GM12878 (cell line): Measurements from ENCODE around the gene FKBP8. TPM values are rescaled to one million over a fixed set of nuclear protein-coding genes. Genes with fewer than 3 reads are reported as not detected.

Experiments
- ATAC-seq: fragments of 200-7000 bp; cut with Tn5 transposase; 3 replicates; pipeline ENCODE4 v1.9.1; 2020; ENCODE audit warnings: mild to moderate bottlenecking, moderate library complexity
- BruUV-seq: library from RNA; stranded (reverse); fragments of 400-500 nt; replicated peaks from 2 replicates; lab custom pipeline; 2021; lab: Mats Ljungman, UMichigan
- CTCF ChIA-PET: fragments of 300-600 bp; sonication (Branson Sonifier 250); formaldehyde crosslinking; extraction: SDS; loops from one replicate; lab custom pipeline; 2021; ENCODE audit warnings: inconsistent platforms; lab: Yijun Ruan, JAX
- POLR2A ChIA-PET: fragments of 350-600 bp; formaldehyde crosslinking; extraction: SDS; loops from one replicate; lab custom pipeline; 2021; ENCODE audit warnings: inconsistent platforms; lab: Charles Lee
- RAD21 ChIA-PET: fragments of 300-600 bp; sonication (Branson Sonifier 250); formaldehyde crosslinking; loops from one replicate; lab custom pipeline; 2023; ENCODE audit warnings: antibody characterized with exemption; ENCODE audit not compliant: unreplicated experiment; lab: Charles Lee
- SMC1A ChIA-PET: fragments of 300-600 bp; sonication (Branson Sonifier 250); formaldehyde crosslinking; loops from one replicate; lab custom pipeline; 2023; ENCODE audit not compliant: unreplicated experiment, uncharacterized antibody; lab: Charles Lee
- DNase-seq: peaks from one replicate; pipeline ENCODE4 v3.0.0-alpha.2; 2011; ENCODE audit warnings: low read depth, low spot score
- FAIRE-seq: peaks from 3 replicates; lab custom pipeline; 2011; peaks lifted over from hg19 to GRCh38; lab: Jason Lieb, UNC
- H2AFZ ChIP-seq: 2 replicates; pipeline ENCODE4 v1.6.0; 2011; ENCODE audit warnings: low read depth, low read length, control low read depth; ENCODE audit not compliant: control insufficient read depth
- H3K27ac ChIP-seq: 2 replicates; pipeline ENCODE4 v1.5.1; 2011; ENCODE audit warnings: control low read depth; ENCODE audit not compliant: control insufficient read depth, insufficient read depth
- H3K27me3 ChIP-seq, 2 experiments: replicated peaks in 1 of 2; 2 replicates each; pipeline versions ENCODE4 v1.6.0 to v1.6.1; 2011; ENCODE audit warnings: low read length in 1 of 2; ENCODE audit not compliant: control insufficient read depth in 2 of 2, insufficient read depth in 2 of 2
- H3K36me3 ChIP-seq, 2 experiments: 2 replicates each; pipeline ENCODE4 v1.5.1; 2011; ENCODE audit warnings: low read length in 1 of 2; ENCODE audit not compliant: control insufficient read depth in 2 of 2, insufficient read depth in 2 of 2
- H3K4me1 ChIP-seq: 2 replicates; pipeline ENCODE4 v1.6.1; 2011; ENCODE audit warnings: mild to moderate bottlenecking, low read length, moderate library complexity, mixed read lengths; ENCODE audit not compliant: control insufficient read depth, insufficient read depth
- H3K4me2 ChIP-seq: 2 replicates; pipeline ENCODE4 v1.6.0; 2011; ENCODE audit warnings: control low read depth; ENCODE audit not compliant: control insufficient read depth, insufficient read depth
- H3K4me3 ChIP-seq: fragments of 200-600 bp; sonication (generic); 2 replicates; pipeline ENCODE4 v1.5.1; 2016
- H3K79me2 ChIP-seq: 2 replicates; pipeline ENCODE4 v1.6.0; 2011; ENCODE audit warnings: low read length; ENCODE audit not compliant: control insufficient read depth, insufficient read depth
- H3K9ac ChIP-seq: 2 replicates; pipeline ENCODE4 v1.8.0; 2011; ENCODE audit warnings: low read length, control low read depth, mixed read lengths; ENCODE audit not compliant: control insufficient read depth, insufficient read depth
- H3K9me3 ChIP-seq: replicated peaks from 3 replicates; pipeline ENCODE4 v1.5.1; 2011; ENCODE audit warnings: mild to moderate bottlenecking, low read length; ENCODE audit not compliant: control insufficient read depth, insufficient read depth
- H4K20me1 ChIP-seq: 2 replicates; pipeline ENCODE4 v1.6.0; 2011; ENCODE audit not compliant: control insufficient read depth, insufficient read depth
- ASH2L ChIP-seq: fragments of 300-600, 200-600 bp; sonication (generic); IDR thresholded peaks from 2 replicates; pipeline ENCODE4 v1.6.1; 2017; ENCODE audit warnings: low read depth, mild to moderate bottlenecking, borderline replicate concordance
- MYC ChIP-seq: IDR thresholded peaks from 2 replicates; pipeline ENCODE4 v1.6.1; 2011; ENCODE audit warnings: mild to moderate bottlenecking, low read length, moderate library complexity, inconsistent platforms; ENCODE audit not compliant: insufficient read depth, insufficient replicate concordance, insufficient read length, severe bottlenecking
- POU2F2 ChIP-seq: IDR thresholded peaks from 3 replicates; pipeline ENCODE4 v1.6.1; 2011; ENCODE audit warnings: low read depth, mild to moderate bottlenecking, low read length, borderline replicate concordance
- RB1 ChIP-seq: fragments of 450-650 bp; formaldehyde crosslinking; IDR thresholded peaks from 2 replicates; pipeline ENCODE4 v1.6.1; 2017; ENCODE audit warnings: mild to moderate bottlenecking, borderline replicate concordance
- TARDBP ChIP-seq: IDR thresholded peaks from 2 replicates; pipeline ENCODE4 v1.6.1; 2016; ENCODE audit warnings: borderline replicate concordance
- WRNIP1 ChIP-seq: IDR thresholded peaks from 2 replicates; pipeline ENCODE4 v1.6.1; 2011; ENCODE audit warnings: low read depth, low read length, improper control_type of control experiment, borderline replicate concordance
- WGBS: methylation state at CpG from one replicate; pipeline ENCODE4 v1.1.6; 2016; ENCODE audit warnings: low lambda C conversion rate; ENCODE audit not compliant: insufficient replicate concordance, insufficient coverage; ENCODE audit errors: missing lambda C conversion rate; 5-methylcytosine and 5-hydroxymethylcytosine counted together
- in situ Hi-C: fragments of 300-500 bp; cut with MboI; formaldehyde crosslinking; loops from 9 replicates; pipeline ENCODE4 v1.14.3; 2018; ENCODE audit warnings: mixed read lengths
- intact Hi-C: fragments of 100-400 bp; cut with micrococcal nuclease; formaldehyde crosslinking; loops from one replicate; pipeline ENCODE4 v1.14.2; 2022; ENCODE audit not compliant: unreplicated experiment
- polyA plus RNA-seq, 11 experiments: library from polyadenylated mRNA; depleted of rRNA in 4 of 11; unstranded in 6 of 11; stranded (reverse) in 5 of 11; fragments of >200 nt; fragmentation: Nextera tagmentation in 4 of 11; fragmentation: Illumina TruSeq in 1 of 11; extraction: Ambion mirVana in 4 of 11; extraction: Trizol in 1 of 11; gene quantifications; 1 replicate in 1 of 11; 2 replicates in 10 of 11; pipeline versions ENCODE4 v1.2.1 to v1.2.3, GENCODE V29; 2011 to 2016; ENCODE audit warnings: inconsistent platforms in 2 of 11, missing spikeins in 2 of 11, low read depth in 1 of 11
- total RNA-seq, 4 experiments: library from RNA; depleted of rRNA in 3 of 4; stranded (reverse); fragments of >200 nt in 3 of 4; fragmentation: Illumina TruSeq in 1 of 4; extraction: Trizol in 1 of 4; gene quantifications; 2 replicates each; pipeline versions ENCODE4 v1.2.1 to v1.2.3, GENCODE V29; 2013 to 2021
- TF ChIP-seq, protein P1 (sequence below): fragments of 450-650 bp; IDR thresholded peaks from 2 replicates; pipeline ENCODE4 v1.6.1; 2017; ENCODE audit warnings: mild to moderate bottlenecking, moderate library complexity
- TF ChIP-seq, protein P2 (sequence below): fragments of 450-650 bp; IDR thresholded peaks from 2 replicates; pipeline ENCODE4 v1.6.1; 2017; ENCODE audit warnings: borderline replicate concordance
- TF ChIP-seq, protein P3 (sequence below): fragments of 450-650 bp; IDR thresholded peaks from 2 replicates; pipeline ENCODE4 v1.6.1; 2014; ENCODE audit warnings: mild to moderate bottlenecking
- TF ChIP-seq, protein P4 (sequence below): IDR thresholded peaks from 2 replicates; pipeline ENCODE4 v1.6.1; 2012; ENCODE audit warnings: low read depth, low read length, improper control_type of control experiment

FKBP8 gene
- total and polyA plus RNA-seq, 10 of the 15 experiments (the other 5 are each of a cell fraction or from before 2014, with no cell fraction given): 0.13 to 205 (median 95.4) TPM

DNA sequence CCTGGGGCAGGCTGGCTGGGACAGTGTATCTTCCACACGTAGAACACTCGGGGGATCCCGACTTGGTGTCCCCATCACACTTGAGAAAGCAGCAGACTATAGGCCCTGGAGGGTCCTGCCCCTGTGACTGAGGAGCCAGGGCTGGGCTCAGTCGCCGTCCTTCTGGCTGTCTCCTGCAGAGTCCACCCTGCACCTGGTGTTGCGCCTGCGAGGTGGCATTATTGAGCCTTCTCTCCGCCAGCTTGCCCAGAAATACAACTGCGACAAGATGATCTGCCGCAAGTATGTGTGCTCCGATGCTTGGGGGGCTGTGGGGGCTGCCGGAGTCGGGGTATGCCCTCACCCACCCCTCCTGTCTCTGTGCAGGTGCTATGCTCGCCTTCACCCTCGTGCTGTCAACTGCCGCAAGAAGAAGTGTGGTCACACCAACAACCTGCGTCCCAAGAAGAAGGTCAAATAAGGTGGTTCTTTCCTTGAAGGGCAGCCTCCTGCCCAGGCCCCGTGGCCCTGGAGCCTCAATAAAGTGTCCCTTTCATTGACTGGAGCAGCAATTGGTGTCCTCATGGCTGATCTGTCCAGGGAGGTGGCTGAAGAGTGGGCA is 31.4 kb upstream of the FKBP8 start (continued):
- TF ChIP-seq, protein P1, sequence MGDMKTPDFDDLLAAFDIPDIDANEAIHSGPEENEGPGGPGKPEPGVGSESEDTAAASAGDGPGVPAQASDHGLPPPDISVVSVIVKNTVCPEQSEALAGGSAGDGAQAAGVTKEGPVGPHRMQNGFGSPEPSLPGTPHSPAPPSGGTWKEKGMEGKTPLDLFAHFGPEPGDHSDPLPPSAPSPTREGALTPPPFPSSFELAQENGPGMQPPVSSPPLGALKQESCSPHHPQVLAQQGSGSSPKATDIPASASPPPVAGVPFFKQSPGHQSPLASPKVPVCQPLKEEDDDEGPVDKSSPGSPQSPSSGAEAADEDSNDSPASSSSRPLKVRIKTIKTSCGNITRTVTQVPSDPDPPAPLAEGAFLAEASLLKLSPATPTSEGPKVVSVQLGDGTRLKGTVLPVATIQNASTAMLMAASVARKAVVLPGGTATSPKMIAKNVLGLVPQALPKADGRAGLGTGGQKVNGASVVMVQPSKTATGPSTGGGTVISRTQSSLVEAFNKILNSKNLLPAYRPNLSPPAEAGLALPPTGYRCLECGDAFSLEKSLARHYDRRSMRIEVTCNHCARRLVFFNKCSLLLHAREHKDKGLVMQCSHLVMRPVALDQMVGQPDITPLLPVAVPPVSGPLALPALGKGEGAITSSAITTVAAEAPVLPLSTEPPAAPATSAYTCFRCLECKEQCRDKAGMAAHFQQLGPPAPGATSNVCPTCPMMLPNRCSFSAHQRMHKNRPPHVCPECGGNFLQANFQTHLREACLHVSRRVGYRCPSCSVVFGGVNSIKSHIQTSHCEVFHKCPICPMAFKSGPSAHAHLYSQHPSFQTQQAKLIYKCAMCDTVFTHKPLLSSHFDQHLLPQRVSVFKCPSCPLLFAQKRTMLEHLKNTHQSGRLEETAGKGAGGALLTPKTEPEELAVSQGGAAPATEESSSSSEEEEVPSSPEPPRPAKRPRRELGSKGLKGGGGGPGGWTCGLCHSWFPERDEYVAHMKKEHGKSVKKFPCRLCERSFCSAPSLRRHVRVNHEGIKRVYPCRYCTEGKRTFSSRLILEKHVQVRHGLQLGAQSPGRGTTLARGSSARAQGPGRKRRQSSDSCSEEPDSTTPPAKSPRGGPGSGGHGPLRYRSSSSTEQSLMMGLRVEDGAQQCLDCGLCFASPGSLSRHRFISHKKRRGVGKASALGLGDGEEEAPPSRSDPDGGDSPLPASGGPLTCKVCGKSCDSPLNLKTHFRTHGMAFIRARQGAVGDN: no peak

DNA sequence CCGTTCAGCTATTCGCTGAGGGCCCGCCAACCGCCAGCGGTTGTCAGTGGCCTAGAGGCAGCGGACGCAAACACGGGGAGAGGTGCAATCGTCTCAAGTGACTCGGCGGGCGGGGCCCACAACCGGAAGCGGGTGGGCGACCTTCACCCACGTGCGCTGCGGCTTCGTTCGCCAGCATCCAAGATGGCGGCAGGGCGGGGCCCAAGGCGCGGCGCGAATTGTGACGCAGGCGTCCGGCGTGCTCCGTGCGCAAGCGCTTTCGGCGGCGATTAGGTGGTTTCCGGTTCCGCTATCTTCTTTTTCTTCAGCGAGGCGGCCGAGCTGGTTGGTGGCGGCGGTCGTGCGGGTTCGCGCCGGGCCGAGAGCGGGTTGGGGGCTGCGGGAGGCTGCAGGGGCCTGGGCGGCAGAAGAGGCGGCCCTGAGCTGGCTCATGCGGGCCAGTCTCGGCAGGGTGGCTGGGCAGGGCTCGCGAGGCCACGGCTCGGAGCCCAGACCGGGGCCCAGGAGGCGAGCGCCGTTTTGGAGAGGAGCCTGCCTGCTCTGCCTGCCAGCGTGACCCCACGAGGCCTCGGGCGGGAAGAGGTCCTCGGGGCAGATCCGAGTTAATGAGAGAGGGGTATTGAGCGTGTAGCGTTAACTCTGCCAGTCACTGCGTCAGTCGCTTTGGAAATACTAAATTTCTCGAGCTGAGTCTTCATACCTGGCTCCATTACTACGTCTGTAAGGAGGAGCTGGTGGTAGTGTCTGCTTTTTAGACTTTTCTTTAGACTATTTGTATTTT is 28.4 kb upstream of the FKBP8 start, which contains the start of gene UBA52:
UBA52 (plus strand) TSS at position 294 of the 781 bp plus-strand sequence. CDS start 1,444 bp downstream, outside the sequence.
- Histone ChIP-seq H3K36me3 (peaks cover 21 to 23% of the 10 kb centered on the region in 2 experiments), H3K27me3 (no peaks in the 10 kb centered on the region), H3K4me3 (peak within 1 kb of the TSS; percentile 95), H3K9ac (peak within 1 kb of the TSS; percentile 92), H3K4me1 (peaks cover 11% of the 10 kb centered on the region; the same call in 1 of the 2 replicates), H3K79me2 (peaks cover 21% of the 10 kb centered on the region), H4K20me1 (peaks cover 8% of the 10 kb centered on the region; the same call in 1 of the 2 replicates), H3K9me3 (no peaks in the 10 kb centered on the region), H2AFZ (peak within 1 kb of the TSS; percentile 18), H3K4me2 (peak within 1 kb of the TSS; percentile 99), H3K27ac (peak within 1 kb of the TSS; percentile 76)
- RAD21 ChIA-PET: interaction anchor here (0.6 to 2.8 kb wide), 5 partner anchors 13 to 347 kb away, joined by 3 to 29 read pairs (median 16); partner anchors contain the start of genes COPE, DDX49, ELL and FKBP8
- intact Hi-C loops: loop anchor here (1.0 kb wide), 2 partner anchors 28 to 49 kb away; partner anchors contain the start of genes ELL and FKBP8
- FAIRE-seq: peak; percentile 92
- BruUV-seq: no TSS peak
- CTCF ChIA-PET: interaction anchor here (0.7 to 2.6 kb wide), 15 partner anchors 11 to 275 kb away, joined by 3 to 24 read pairs (median 3); partner anchors contain the start of genes ELL, KXD1 and REX1BD
- in situ Hi-C loops: no loop called here
- ATAC-seq: peak; percentile 98
- SMC1A ChIA-PET: interaction anchor here (0.6 to 3.8 kb wide), 12 partner anchors 10 to 577 kb away, joined by 3 to 44 read pairs (median 5); partner anchors contain the start of genes CRTC1, FKBP8, KXD1 and REX1BD
- peak; percentile 92 for DNase-seq
- 1% methylated on average over 71 of the region's 75 CpGs for WGBS
- POLR2A ChIA-PET: interaction anchor here (0.6 to 4.0 kb wide), 13 partner anchors 9 to 459 kb away, joined by 3 to 57 read pairs (median 6); partner anchors contain the start of genes COPE, DDX49, ELL and FKBP8
- TF ChIP-seq, protein P2, sequence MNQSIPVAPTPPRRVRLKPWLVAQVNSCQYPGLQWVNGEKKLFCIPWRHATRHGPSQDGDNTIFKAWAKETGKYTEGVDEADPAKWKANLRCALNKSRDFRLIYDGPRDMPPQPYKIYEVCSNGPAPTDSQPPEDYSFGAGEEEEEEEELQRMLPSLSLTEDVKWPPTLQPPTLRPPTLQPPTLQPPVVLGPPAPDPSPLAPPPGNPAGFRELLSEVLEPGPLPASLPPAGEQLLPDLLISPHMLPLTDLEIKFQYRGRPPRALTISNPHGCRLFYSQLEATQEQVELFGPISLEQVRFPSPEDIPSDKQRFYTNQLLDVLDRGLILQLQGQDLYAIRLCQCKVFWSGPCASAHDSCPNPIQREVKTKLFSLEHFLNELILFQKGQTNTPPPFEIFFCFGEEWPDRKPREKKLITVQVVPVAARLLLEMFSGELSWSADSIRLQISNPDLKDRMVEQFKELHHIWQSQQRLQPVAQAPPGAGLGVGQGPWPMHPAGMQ: no peak
- TF ChIP-seq MYC: peak; percentile 84
- TF ChIP-seq RB1: peak; percentile 83; the same call in 1 of the 2 replicates
- TF ChIP-seq, protein P3, sequence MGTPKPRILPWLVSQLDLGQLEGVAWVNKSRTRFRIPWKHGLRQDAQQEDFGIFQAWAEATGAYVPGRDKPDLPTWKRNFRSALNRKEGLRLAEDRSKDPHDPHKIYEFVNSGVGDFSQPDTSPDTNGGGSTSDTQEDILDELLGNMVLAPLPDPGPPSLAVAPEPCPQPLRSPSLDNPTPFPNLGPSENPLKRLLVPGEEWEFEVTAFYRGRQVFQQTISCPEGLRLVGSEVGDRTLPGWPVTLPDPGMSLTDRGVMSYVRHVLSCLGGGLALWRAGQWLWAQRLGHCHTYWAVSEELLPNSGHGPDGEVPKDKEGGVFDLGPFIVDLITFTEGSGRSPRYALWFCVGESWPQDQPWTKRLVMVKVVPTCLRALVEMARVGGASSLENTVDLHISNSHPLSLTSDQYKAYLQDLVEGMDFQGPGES: no peak
- TF ChIP-seq, protein P4, sequence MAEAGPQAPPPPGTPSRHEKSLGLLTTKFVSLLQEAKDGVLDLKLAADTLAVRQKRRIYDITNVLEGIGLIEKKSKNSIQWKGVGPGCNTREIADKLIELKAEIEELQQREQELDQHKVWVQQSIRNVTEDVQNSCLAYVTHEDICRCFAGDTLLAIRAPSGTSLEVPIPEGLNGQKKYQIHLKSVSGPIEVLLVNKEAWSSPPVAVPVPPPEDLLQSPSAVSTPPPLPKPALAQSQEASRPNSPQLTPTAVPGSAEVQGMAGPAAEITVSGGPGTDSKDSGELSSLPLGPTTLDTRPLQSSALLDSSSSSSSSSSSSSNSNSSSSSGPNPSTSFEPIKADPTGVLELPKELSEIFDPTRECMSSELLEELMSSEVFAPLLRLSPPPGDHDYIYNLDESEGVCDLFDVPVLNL: peak; percentile 70
- peak; percentile 68; the same call in 1 of the 2 replicates for TF ChIP-seq WRNIP1
- no peak for TF ChIP-seq ASH2L
- peak; percentile 75 for TF ChIP-seq POU2F2
- TF ChIP-seq TARDBP: peak; percentile 89
